Activated T-helper 1 cell treated with anti-CD3 and anti-CD28 coated beads, Interleukin-12 subunit alpha, Interleukin-12 subunit beta, Interleukin-2, Interleukin-4 antibody, amounts not matched to agents 30 ng/mL and 10 ng/mL and 1 ng/mL, durations not matched to agents 14 hours and 24 hours and 36 hours (primary cell): Measurements from ENCODE around the gene NAT9. TPM values are rescaled to one million over a fixed set of nuclear protein-coding genes. Genes with fewer than 3 reads are reported as not detected.

Experiments
- DNase-seq: peaks from one replicate; pipeline ENCODE4 v3.0.0; 2021; ENCODE audit warnings: low spot score
- H3K27ac Mint-ChIP-seq: one replicate; pipeline ENCODE4 v1.8.0; 2021; ENCODE audit warnings: mild to moderate bottlenecking, mixed read lengths
- H3K27me3 Mint-ChIP-seq: one replicate; pipeline ENCODE4 v1.8.0; 2022; ENCODE audit warnings: mild to moderate bottlenecking, moderate library complexity, mixed read lengths; ENCODE audit not compliant: insufficient read depth
- H3K36me3 Mint-ChIP-seq: one replicate; pipeline ENCODE4 v1.8.0; 2021; ENCODE audit warnings: low read depth, mixed read lengths
- H3K4me1 Mint-ChIP-seq: one replicate; pipeline ENCODE4 v1.8.0; 2021; ENCODE audit warnings: low read depth, mixed read lengths
- H3K4me3 Mint-ChIP-seq: one replicate; pipeline ENCODE4 v1.8.0; 2021; ENCODE audit warnings: mild to moderate bottlenecking, moderate library complexity, mixed read lengths
- H3K9me3 Mint-ChIP-seq: one replicate; pipeline ENCODE4 v1.8.0; 2021; ENCODE audit warnings: mixed read lengths
- intact Hi-C: fragments of 100-400 bp; cut with micrococcal nuclease; formaldehyde crosslinking; loops from one replicate; pipeline ENCODE4 v1.15.1; 2024
- total RNA-seq: library from RNA; stranded (reverse); gene quantifications from 2 replicates; pipeline ENCODE4 v1.2.3, GENCODE V29; 2022

The NAT9 gene
- total RNA-seq, 1 donor from 2014 or later, result 69.0 TPM

DNA sequence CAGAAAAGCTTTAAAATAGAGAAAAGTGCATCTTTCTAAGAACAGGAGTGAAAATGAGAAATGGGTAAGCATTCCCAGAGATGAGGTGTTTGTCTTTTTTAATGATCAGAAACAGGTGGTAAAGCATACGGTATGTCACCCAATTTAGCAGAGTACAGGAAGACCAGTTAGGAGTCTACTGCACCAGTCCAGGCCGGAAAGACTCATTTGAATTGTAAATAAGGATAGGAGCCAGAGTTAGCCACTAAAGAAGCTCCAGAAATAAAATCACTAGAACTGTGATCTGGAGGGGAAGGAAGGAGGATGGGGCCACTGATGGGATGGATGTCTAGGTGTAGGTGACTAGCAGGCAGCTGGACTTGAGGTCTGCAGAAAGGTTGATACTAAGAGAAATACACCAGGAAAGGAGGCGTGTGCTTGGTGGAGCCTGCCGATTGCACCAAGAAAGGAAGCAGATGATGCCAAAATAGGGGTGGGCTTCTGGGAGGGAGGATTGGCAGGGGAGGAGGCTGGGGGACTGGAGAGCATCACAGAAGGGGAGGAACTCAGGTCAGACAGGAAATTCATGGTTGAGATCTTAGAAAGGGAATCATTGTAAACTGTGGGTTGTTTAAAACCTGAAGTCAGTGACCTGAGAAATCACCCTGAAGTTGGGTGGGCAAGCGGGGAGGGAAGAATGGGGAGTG lies 8.1 kb upstream of the NAT9 start:
- Mint-ChIP-seq H3K9me3 (no peaks in the 10 kb centered on the region), H3K27me3 (no peaks in the 10 kb centered on the region), H3K36me3 (peaks cover 32% of the 10 kb centered on the region), H3K27ac (peak overlapping the region; percentile 49), H3K4me3 (no peak overlapping the region), H3K4me1 (peaks cover 61% of the 10 kb centered on the region)
- no peak for DNase-seq
- intact Hi-C loops, result no loop called here

DNA sequence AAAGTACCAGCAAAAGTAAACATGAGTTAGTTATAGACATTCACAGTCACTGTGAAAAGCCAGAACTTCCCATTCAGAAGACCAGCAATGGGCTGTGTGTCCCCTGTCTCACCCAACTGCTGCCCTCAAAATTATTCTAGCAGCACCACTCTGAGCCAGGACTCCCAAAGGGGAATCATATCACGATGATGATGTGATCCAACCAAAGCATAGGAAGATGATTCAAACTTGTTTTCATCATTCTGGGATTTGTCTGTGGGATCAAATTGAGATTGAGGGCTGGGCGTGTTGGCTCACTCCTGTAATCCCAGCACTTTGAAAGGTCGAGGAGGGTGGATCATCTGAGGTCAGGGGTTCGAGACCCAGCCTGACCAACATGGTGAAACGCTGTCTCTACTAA lies 6.4 kb upstream of the NAT9 start:
- Mint-ChIP-seq H3K36me3 (peaks cover 25% of the 10 kb centered on the region), H3K9me3 (no peaks in the 10 kb centered on the region), H3K27me3 (no peaks in the 10 kb centered on the region), H3K4me1 (peaks cover 74% of the 10 kb centered on the region), H3K27ac (no peak overlapping the region), H3K4me3 (no peak overlapping the region)
- intact Hi-C loops, result no loop called here
- DNase-seq, result no peak

DNA sequence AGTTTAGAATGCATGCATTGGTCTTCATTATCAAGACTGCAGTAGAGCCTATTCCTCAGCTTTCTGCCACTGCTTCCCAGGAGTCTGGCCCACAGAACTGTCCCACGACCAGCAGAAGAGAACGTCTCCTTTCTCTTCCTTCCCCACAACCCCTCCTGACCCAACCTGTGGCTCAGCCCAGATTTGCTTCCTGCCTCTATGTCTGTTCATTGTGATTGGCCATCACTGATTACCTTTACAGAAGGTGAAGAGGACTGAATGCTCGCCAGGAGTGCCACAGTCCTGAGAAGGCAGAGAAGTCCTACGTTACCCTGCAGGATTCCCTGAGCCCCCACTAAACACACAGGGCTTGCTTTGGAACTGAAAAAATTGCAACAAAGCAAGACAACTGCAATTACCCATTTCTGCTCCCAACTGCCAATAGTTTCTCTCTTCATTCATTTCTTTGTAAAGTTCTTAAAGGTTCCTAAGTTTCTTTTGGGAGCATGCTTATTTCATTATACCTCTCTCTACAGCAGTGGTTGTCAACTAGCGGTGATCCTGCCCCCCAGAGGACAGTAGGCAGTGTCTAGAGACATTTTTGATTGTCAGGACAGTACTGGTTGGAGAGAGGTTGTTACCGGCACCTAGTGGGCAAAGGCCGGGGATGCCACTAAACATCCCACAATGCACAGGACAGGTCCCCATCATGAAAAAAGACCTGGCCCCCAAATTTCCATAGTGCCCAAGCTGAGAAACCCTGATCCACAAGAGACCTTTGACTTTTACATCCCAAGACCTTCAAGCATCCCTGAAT lies 4.5 kb upstream of the NAT9 start:
- no peak for DNase-seq
- Mint-ChIP-seq H3K4me3 (peak overlapping the region; percentile 79), H3K27me3 (no peaks in the 10 kb centered on the region), H3K27ac (peak overlapping the region; percentile 98), H3K36me3 (peaks cover 24% of the 10 kb centered on the region), H3K4me1 (peaks cover 79% of the 10 kb centered on the region), H3K9me3 (no peaks in the 10 kb centered on the region)
- intact Hi-C loops, result loop anchor here (1.0 kb wide), 2 partner anchors 11 to 29 kb away; no protein-coding TSS in a partner anchor

DNA sequence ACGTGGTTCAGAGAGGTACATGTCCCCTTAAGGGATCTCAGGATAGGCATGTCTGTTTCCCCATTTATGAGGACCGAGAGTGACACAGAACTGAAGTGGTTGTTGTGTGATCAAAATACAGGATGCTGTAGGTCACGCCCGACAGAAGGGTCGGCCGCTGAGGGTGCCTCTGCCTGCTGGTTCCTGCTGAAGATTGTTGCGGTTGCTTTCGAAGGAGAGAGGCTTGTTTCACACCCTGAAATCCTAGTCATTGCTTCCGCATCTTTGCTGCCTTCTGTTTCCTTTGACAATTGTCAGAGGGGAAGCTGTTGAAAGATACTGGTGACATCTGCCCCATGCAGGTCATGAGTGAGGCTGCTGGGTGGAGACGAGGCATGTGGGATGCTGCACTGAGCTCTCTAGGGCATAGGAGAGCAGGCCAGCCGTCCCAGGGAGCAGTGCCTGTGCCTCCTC lies 3.8 kb upstream of the NAT9 start:
- H3K27ac Mint-ChIP-seq, result peak overlapping the region; percentile 98
- DNase-seq, result peak; percentile 71
- H3K9me3 Mint-ChIP-seq, result no peaks in the 10 kb centered on the region
- peaks cover 20% of the 10 kb centered on the region for H3K36me3 Mint-ChIP-seq
- intact Hi-C loops, result loop anchor here (1.0 to 5.0 kb wide), 3 partner anchors 11 to 268 kb away; no protein-coding TSS in a partner anchor
- no peaks in the 10 kb centered on the region for H3K27me3 Mint-ChIP-seq
- H3K4me3 Mint-ChIP-seq, result peak overlapping the region; percentile 79
- peaks cover 77% of the 10 kb centered on the region for H3K4me1 Mint-ChIP-seq

DNA sequence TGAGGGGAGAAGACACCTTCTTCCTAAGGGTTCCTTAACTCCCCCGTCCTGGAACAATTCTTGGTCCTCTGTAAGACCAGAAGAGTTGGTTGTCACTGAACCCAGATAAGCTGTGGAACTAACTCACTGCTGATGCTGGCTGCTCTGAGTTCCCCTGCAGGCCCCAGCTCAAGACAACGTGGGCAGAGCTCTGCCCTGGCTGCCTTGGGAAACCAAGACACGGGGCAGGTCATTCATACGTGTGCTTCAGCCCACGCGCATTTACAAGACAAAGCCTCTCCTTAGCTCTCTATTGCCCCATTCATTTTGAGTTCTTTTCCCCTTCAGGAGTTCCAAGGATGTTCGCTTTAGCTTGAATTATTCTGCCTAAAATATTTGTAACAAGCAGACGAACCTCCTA lies 3.4 kb upstream of the NAT9 start:
- Mint-ChIP-seq H3K36me3 (peaks cover 19% of the 10 kb centered on the region), H3K4me3 (peak overlapping the region; percentile 79), H3K27ac (peak overlapping the region; percentile 98), H3K27me3 (no peaks in the 10 kb centered on the region), H3K9me3 (no peaks in the 10 kb centered on the region), H3K4me1 (peaks cover 72% of the 10 kb centered on the region)
- intact Hi-C loops, result loop anchor here (5.0 kb wide), 1 partner anchor 267 kb away; no protein-coding TSS in a partner anchor
- DNase-seq, result no peak

DNA sequence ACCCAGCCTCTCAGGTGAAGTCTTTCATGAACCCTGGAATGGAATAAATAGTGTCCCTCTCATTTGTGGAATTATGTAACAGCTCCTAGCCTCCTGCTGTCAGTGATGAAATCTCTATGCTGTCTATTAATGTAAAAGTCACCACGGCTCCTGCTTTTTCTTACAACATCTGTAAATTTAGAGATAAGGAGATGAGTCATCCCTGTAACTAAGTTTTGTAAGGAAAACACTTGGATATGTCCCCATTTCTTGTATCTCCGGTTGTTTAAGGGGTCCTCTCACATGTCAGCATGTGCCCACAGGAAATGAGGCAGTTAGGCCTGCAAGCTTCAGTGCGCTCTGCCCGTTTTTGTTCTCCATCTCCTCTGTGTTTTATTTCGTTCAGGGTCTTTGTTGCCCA lies 2.8 kb upstream of the NAT9 start:
- intact Hi-C loops, result loop anchor here (5.0 kb wide), 1 partner anchor 267 kb away; no protein-coding TSS in a partner anchor
- Mint-ChIP-seq H3K27me3 (no peaks in the 10 kb centered on the region), H3K9me3 (no peaks in the 10 kb centered on the region)

DNA sequence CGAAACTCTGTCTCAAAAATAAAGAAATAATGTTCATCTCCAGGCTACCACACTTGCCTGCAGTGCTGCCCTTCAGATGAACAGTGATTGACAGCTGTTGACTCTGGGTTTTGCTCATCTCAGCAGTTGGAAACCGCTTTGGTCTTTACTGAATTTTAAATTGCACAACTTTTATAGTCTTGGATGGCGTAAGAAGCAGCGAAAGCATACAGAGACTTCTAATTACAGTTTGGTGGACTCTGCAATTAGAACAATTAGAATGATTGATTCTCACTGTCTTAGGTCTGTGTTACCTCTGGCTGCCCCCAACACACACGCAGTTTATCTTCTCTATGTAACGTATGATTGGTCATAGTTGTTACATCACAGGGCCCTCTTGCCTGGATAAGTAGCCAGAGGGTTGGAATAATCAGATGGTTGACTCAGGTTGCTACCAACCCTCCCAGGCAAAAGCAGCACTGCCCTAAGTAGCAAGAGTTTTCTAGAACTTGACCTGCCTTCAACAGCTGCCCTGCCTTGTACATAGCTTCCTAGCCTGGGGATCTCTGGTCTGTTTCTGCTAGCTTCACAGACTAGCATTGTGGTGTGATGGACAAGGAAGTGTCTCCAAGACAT lies 1.9 kb upstream of the NAT9 start:
- peaks cover 28% of the 10 kb centered on the region for H3K36me3 Mint-ChIP-seq
- H3K27ac Mint-ChIP-seq, result no peak overlapping the region
- peak overlapping the region; percentile 99 for H3K4me3 Mint-ChIP-seq
- no peak for DNase-seq
- no peaks in the 10 kb centered on the region for H3K9me3 Mint-ChIP-seq
- peaks cover 78% of the 10 kb centered on the region for H3K4me1 Mint-ChIP-seq
- H3K27me3 Mint-ChIP-seq, result no peaks in the 10 kb centered on the region
- intact Hi-C loops, result loop anchor here (5.0 kb wide), 1 partner anchor 266 kb away; no protein-coding TSS in a partner anchor

More for the DNA sequence above, 2.8 kb upstream of the NAT9 start:
- peak overlapping the region; percentile 74 for H3K27ac Mint-ChIP-seq
- peaks cover 70% of the 10 kb centered on the region for H3K4me1 Mint-ChIP-seq
- H3K36me3 Mint-ChIP-seq, result peaks cover 20% of the 10 kb centered on the region
- peak overlapping the region; percentile 79 for H3K4me3 Mint-ChIP-seq
- DNase-seq, result no peak

DNA sequence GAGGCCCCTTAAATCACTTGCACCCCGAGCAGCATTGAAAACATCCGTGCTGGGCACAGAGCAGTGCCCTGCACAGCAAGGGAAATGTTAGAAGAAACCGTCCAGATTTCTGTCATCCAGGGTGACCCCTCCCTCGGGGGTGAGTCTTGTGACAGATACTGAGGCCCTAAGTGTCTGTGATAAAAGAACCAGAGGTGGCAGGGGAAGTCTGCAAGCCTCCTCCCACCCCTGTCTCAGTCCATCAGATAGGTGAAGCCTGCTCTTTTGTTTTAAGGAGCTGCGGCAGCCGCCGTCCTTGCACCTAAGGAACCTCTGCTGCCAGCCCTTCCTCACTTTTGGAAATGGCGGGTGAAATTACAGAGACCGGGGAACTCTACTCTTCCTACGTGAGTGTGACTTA lies 845 bp upstream of the NAT9 start:
- Mint-ChIP-seq H3K4me1 (peaks cover 76% of the 10 kb centered on the region), H3K27ac (peak overlapping the region; percentile 52), H3K27me3 (no peaks in the 10 kb centered on the region), H3K36me3 (peaks cover 33% of the 10 kb centered on the region), H3K9me3 (no peaks in the 10 kb centered on the region), H3K4me3 (peak overlapping the region; percentile 99)
- DNase-seq, result no peak
- intact Hi-C loops, result loop anchor here (1.0 to 5.0 kb wide), 4 partner anchors 14 to 265 kb away; partner anchors contain the start of gene NHERF1

DNA sequence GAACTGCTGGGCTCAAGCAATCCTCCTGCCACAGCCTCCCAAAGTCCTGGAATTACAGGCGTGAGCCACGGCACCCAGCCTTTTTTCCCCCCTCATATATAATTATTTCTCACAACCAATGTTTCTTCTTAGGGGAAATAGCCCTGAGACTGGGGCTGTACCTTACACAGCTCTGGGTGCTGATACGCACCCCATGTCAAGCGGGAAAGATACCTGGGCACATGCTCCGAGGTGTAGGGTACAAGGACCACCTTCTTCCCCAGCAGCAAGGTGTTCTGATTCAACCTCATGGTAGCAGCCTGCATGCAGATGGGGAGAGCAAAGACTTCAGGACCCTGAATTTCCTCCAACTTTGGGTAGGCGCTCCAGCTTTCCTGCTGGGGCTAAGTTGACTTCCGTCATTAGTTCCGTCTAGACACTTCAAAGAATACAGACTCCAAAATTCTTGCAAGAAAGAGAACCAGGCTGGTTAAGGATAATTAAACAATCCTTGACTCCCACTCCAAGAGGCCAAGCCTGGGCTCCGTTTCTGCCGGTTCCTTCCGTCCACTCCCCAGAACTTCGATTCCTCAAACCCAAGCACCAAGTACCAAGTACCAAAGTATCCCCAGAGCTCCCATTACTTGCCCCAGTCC lies 619 bp downstream of the NAT9 start:
- intact Hi-C loops, result loop anchor here (1.0 to 5.0 kb wide), 4 partner anchors 16 to 263 kb away; partner anchors contain the start of gene NHERF1
- Mint-ChIP-seq H3K4me1 (peaks cover 67% of the 10 kb centered on the region), H3K36me3 (peaks cover 41% of the 10 kb centered on the region)

DNA sequence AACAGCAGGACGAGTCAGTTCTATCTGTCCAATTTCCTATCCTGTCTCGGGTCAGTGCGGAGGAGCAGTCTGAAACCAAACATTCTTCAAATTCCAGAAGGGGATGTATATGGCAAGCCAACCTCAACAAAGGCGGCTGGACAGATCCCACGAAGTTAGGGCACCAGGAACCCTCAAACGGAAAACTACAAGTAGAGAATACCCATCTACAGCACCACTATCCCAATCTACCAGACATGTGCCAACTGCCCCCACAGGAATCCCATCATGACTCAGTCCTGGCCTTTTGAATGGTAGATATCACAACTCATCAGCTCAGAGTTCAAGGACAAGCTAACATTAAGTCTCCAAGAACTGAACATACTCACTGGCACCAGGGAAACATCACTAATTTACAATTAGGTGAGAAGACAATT lies 2.3 kb downstream of the NAT9 start:
- Mint-ChIP-seq H3K4me1 (peaks cover 55% of the 10 kb centered on the region), H3K36me3 (peaks cover 43% of the 10 kb centered on the region), H3K27ac (peak overlapping the region; percentile 52), H3K9me3 (no peaks in the 10 kb centered on the region), H3K4me3 (peak overlapping the region; percentile 77), H3K27me3 (no peaks in the 10 kb centered on the region)
- no peak for DNase-seq
- intact Hi-C loops, result no loop called here

More for the DNA sequence above, 619 bp downstream of the NAT9 start:
- Mint-ChIP-seq H3K9me3 (no peaks in the 10 kb centered on the region), H3K4me3 (peak overlapping the region; percentile 99), H3K27ac (peak overlapping the region; percentile 91), H3K27me3 (no peaks in the 10 kb centered on the region)
- DNase-seq, result no peak

DNA sequence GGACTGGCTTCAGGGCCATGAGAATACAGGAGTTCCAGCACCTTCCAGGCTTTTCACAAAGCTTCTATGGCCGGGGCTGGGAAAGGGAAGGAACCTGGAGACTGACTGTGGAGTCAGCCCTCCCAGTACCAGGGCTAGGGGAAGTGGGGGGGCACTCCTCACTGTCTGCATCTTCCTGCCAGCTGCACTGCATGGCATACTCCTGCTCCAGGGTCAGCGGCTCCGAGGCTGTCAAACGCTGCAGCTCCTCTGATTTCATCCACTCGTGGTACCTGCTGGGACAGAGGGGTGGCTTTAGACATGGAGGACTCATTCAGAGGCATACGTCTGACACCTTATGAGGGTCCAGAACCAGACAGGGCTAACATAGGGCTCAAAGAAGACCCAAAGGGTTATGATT lies 2.7 kb downstream of the NAT9 start:
- H3K27ac Mint-ChIP-seq, result peak overlapping the region; percentile 52
- peaks cover 48% of the 10 kb centered on the region for H3K36me3 Mint-ChIP-seq
- DNase-seq, result no peak
- intact Hi-C loops, result no loop called here
- H3K4me1 Mint-ChIP-seq, result peaks cover 54% of the 10 kb centered on the region
- no peaks in the 10 kb centered on the region for H3K27me3 Mint-ChIP-seq
- peak overlapping the region; percentile 77 for H3K4me3 Mint-ChIP-seq
- H3K9me3 Mint-ChIP-seq, result no peaks in the 10 kb centered on the region

DNA sequence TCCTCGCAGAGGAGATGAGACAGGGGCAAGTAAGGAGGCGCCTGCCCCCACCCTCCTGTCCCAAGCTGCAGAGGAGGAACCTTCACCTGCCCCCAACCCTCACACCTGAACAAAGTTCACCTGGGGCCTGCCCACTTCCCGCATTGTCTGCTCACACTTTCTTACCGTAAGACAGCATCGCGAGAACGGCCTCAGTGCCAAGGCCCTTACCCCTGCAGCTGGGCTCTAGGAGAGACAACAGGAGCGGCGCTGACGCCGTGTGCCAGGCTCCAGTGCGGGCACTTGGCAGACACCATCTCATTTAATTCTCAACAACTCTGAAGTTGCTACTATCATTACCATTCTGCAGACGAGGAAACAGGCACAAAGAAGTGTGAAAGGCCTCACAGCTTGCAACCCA lies 4.1 kb downstream of the NAT9 start:
- no peak overlapping the region for H3K27ac Mint-ChIP-seq
- H3K4me1 Mint-ChIP-seq, result peaks cover 41% of the 10 kb centered on the region
- intact Hi-C loops, result no loop called here
- no peak for DNase-seq
- peaks cover 51% of the 10 kb centered on the region for H3K36me3 Mint-ChIP-seq
- no peaks in the 10 kb centered on the region for H3K27me3 Mint-ChIP-seq
- no peaks in the 10 kb centered on the region for H3K9me3 Mint-ChIP-seq
- no peak overlapping the region for H3K4me3 Mint-ChIP-seq
